Measurements from ENCODE around the gene MAGOH.

The MAGOH gene

DNA sequence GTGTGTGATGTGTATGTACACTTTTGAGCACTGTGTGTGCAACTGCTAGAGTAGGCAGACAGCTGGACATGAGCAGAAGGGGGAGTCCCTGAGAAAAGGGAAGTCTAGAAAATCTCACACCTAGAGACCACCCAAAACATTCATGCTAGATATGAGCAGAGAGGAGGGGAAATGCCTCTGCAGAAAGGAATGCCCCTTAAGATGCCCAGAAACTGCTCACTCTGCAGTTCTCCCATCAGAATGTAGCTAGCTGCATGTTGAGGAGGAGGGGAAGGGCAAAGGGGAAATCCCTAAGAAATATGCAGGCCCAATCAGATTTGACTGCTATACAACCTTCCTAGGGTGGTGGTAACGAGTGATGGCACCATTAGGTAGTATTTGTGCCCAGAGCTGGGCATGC, 31.8 kb upstream of the MAGOH start:
- no peak for TF ChIP-seq CTCF (IDR thresholded peaks at IDR 0.05; ENCODE audit: low read depth, low read length)
- peaks cover 31% of the 10 kb centered on the region for H3K36me3 ChIP-seq (replicated peaks; ENCODE audit: low read depth, low read length)
- H3K9me3 ChIP-seq (ENCODE audit: insufficient read depth, low read length) = no peaks in the 10 kb centered on the region
- H3K9ac ChIP-seq (ENCODE audit: low read length) = peak overlapping the region; percentile 32; the same call in 1 of the 2 replicates
- H3K4me3 ChIP-seq (ENCODE audit: low read length) = peak overlapping the region; percentile 39; the same call in 1 of the 2 replicates
- H3K4me1 ChIP-seq (ENCODE audit: low read length) = peaks cover 31% of the 10 kb centered on the region
- H3K4me2 ChIP-seq (ENCODE audit: low read length) = peak overlapping the region; percentile 73
- H3K79me2 ChIP-seq (ENCODE audit: low read length) = no peaks in the 10 kb centered on the region
- H2AFZ ChIP-seq (ENCODE audit: low read depth, low read length) = no peak overlapping the region
- H3K27me3 ChIP-seq (ENCODE audit: low read depth, low read length) = no peaks in the 10 kb centered on the region
- H3K27ac ChIP-seq (ENCODE audit: low read length) = peak overlapping the region; percentile 91
- no peaks in the 10 kb centered on the region for H4K20me1 ChIP-seq (ENCODE audit: insufficient read depth, low read length)

DNA sequence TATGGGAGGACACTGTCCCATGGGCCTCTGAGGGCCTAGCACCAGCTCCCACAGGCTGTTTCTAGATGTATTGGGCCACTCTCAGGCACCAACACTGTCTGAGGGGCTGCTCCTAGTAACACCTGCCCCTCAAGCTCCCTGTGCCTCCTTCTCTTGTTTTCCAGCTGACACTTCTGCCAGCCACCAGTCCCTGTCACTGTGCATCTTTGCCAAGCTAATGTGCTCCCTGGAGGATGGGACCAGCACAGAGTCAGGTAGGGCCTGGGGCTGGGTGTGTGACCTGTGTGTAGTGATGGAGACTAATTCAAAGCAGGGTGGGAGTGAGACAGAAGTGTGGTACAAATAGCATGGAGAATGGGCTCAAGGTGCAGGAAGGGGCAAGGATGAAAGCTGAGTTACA, 29.4 kb upstream of the MAGOH start:
- Histone ChIP-seq H3K79me2 (ENCODE audit: low read length) (no peaks in the 10 kb centered on the region), H4K20me1 (ENCODE audit: insufficient read depth, low read length) (no peaks in the 10 kb centered on the region), H3K27me3 (ENCODE audit: low read depth, low read length) (no peaks in the 10 kb centered on the region), H3K9ac (ENCODE audit: low read length) (no peak overlapping the region), H2AFZ (ENCODE audit: low read depth, low read length) (no peak overlapping the region), H3K4me2 (ENCODE audit: low read length) (no peak overlapping the region), H3K27ac (ENCODE audit: low read length) (no peak overlapping the region), H3K9me3 (ENCODE audit: insufficient read depth, low read length) (no peaks in the 10 kb centered on the region), H3K4me3 (ENCODE audit: low read length) (no peak overlapping the region), H3K36me3 (replicated peaks; ENCODE audit: low read depth, low read length) (peaks cover 43% of the 10 kb centered on the region), H3K4me1 (ENCODE audit: low read length) (peaks cover 31% of the 10 kb centered on the region)
- TF ChIP-seq CTCF (IDR thresholded peaks at IDR 0.05; ENCODE audit: low read depth, low read length) (no peak), EZH2phosphoT487 (IDR thresholded peaks at IDR 0.05; ENCODE audit: low read depth) (no peak)

- Histone ChIP-seq H3K4me1 (ENCODE audit: low read length) (peaks cover 23% of the 10 kb centered on the region), H3K79me2 (ENCODE audit: low read length) (no peaks in the 10 kb centered on the region), H3K9ac (ENCODE audit: low read length) (no peak overlapping the region), H3K27ac (ENCODE audit: low read length) (no peak overlapping the region), H2AFZ (ENCODE audit: low read depth, low read length) (no peak overlapping the region), H3K36me3 (replicated peaks; ENCODE audit: low read depth, low read length) (peaks cover 54% of the 10 kb centered on the region), H3K9me3 (ENCODE audit: insufficient read depth, low read length) (no peaks in the 10 kb centered on the region), H4K20me1 (ENCODE audit: insufficient read depth, low read length) (no peaks in the 10 kb centered on the region), H3K27me3 (ENCODE audit: low read depth, low read length) (no peaks in the 10 kb centered on the region), H3K4me3 (ENCODE audit: low read length) (no peak overlapping the region), H3K4me2 (ENCODE audit: low read length) (no peak overlapping the region)
- TF ChIP-seq CTCF (IDR thresholded peaks at IDR 0.05; ENCODE audit: low read depth, low read length) (peak; percentile 20; the same call in 1 of the 2 replicates), EZH2phosphoT487 (IDR thresholded peaks at IDR 0.05; ENCODE audit: low read depth) (no peak)
Measured at GRCh38 chr1:53266038-53266437, 27.7 kb upstream of the MAGOH start.

GRCh38 chr1:53265581-53265980, 27.3 kb upstream of the MAGOH start:
- Histone ChIP-seq H2AFZ (ENCODE audit: low read depth, low read length) (no peak overlapping the region), H3K9ac (ENCODE audit: low read length) (no peak overlapping the region), H3K27me3 (ENCODE audit: low read depth, low read length) (no peaks in the 10 kb centered on the region), H3K4me1 (ENCODE audit: low read length) (peaks cover 23% of the 10 kb centered on the region), H3K4me3 (ENCODE audit: low read length) (no peak overlapping the region), H3K27ac (ENCODE audit: low read length) (no peak overlapping the region), H3K9me3 (ENCODE audit: insufficient read depth, low read length) (no peaks in the 10 kb centered on the region), H4K20me1 (ENCODE audit: insufficient read depth, low read length) (no peaks in the 10 kb centered on the region), H3K36me3 (replicated peaks; ENCODE audit: low read depth, low read length) (peaks cover 52% of the 10 kb centered on the region), H3K4me2 (ENCODE audit: low read length) (no peak overlapping the region), H3K79me2 (ENCODE audit: low read length) (no peaks in the 10 kb centered on the region)
- TF ChIP-seq CTCF (IDR thresholded peaks at IDR 0.05; ENCODE audit: low read depth, low read length) = no peak
- TF ChIP-seq EZH2phosphoT487 (IDR thresholded peaks at IDR 0.05; ENCODE audit: low read depth) = no peak
